Measurements from ENCODE around the gene GUCY1A2.

Gene GUCY1A2

GRCh38 chr11:106728859-106729258, 289.4 kb downstream of the GUCY1A2 start:
- no peak for DNase-seq (ENCODE audit: low read depth)

GRCh38 chr11:106728379-106728778, 289.9 kb downstream of the GUCY1A2 start:
- DNase-seq (ENCODE audit: low read depth): no peak

- no peak for DNase-seq (ENCODE audit: low read depth)
Measured at GRCh38 chr11:106727256-106727655, 291.0 kb downstream of the GUCY1A2 start.

GRCh38 chr11:106724293-106724892, 293.9 kb downstream of the GUCY1A2 start:
- DNase-seq (ENCODE audit: low read depth): peak; percentile 74

GRCh38 chr11:106723071-106723470, 295.2 kb downstream of the GUCY1A2 start:
- DNase-seq (ENCODE audit: low read depth): no peak

- DNase-seq (ENCODE audit: low read depth): no peak
Measured at GRCh38 chr11:106717222-106717621, 301.1 kb downstream of the GUCY1A2 start.

GRCh38 chr11:106714199-106714598, 304.1 kb downstream of the GUCY1A2 start:
- DNase-seq (ENCODE audit: low read depth): no peak

- DNase-seq (ENCODE audit: low read depth): no peak
Measured at GRCh38 chr11:106708348-106708747, 309.9 kb downstream of the GUCY1A2 start.

- DNase-seq (ENCODE audit: low read depth): peak; percentile 88
Measured at GRCh38 chr11:106706355-106706754, 311.9 kb downstream of the GUCY1A2 start.

GRCh38 chr11:106702805-106703204, 315.5 kb downstream of the GUCY1A2 start:
- DNase-seq (ENCODE audit: low read depth): no peak

GRCh38 chr11:106697058-106697457, 321.2 kb downstream of the GUCY1A2 start:
- peak; percentile 91 for DNase-seq (ENCODE audit: low read depth)

GRCh38 chr11:106695506-106695905, 322.8 kb downstream of the GUCY1A2 start:
- DNase-seq (ENCODE audit: low read depth): peak; percentile 91

GRCh38 chr11:106694501-106694900, 323.8 kb downstream of the GUCY1A2 start:
- no peak for DNase-seq (ENCODE audit: low read depth)

- DNase-seq (ENCODE audit: low read depth): peak; percentile 66
Measured at GRCh38 chr11:106691807-106692365, 326.4 kb downstream of the GUCY1A2 start.

- DNase-seq (ENCODE audit: low read depth): no peak
Measured at GRCh38 chr11:106690923-106691322, 327.4 kb downstream of the GUCY1A2 start.

- no peak for DNase-seq (ENCODE audit: low read depth)
Measured at GRCh38 chr11:106684944-106685343, 333.3 kb downstream of the GUCY1A2 start.

- DNase-seq (ENCODE audit: low read depth): no peak
Measured at GRCh38 chr11:106683435-106683834, 334.8 kb downstream of the GUCY1A2 start.

- DNase-seq (ENCODE audit: low read depth): no peak
Measured at GRCh38 chr11:106681435-106681834, 336.8 kb downstream of the GUCY1A2 start.

GRCh38 chr11:106679581-106679980, 338.7 kb downstream of the GUCY1A2 start:
- no peak for DNase-seq (ENCODE audit: low read depth)

GRCh38 chr11:106679181-106679580, 339.1 kb downstream of the GUCY1A2 start:
- no peak for DNase-seq (ENCODE audit: low read depth)

GRCh38 chr11:106670069-106670468, 348.2 kb downstream of the GUCY1A2 start:
- DNase-seq (ENCODE audit: low read depth): peak; percentile 43

GRCh38 chr11:106668147-106668546, 350.1 kb downstream of the GUCY1A2 start:
- DNase-seq (ENCODE audit: low read depth): peak; percentile 81

- no peak for DNase-seq (ENCODE audit: low read depth)
Measured at GRCh38 chr11:106656646-106657045, 361.6 kb downstream of the GUCY1A2 start.

- peak; percentile 74 for DNase-seq (ENCODE audit: low read depth)
Measured at GRCh38 chr11:106644824-106645223, 373.5 kb downstream of the GUCY1A2 start.

All from iris pigment epithelial cell (primary cell).